ENCODE results near the gene TCF4. TPM values are rescaled to one million over a fixed set of nuclear protein-coding genes. Genes with fewer than 3 reads are reported as not detected.

Gene TCF4
- total and polyA plus RNA-seq, 2 donors (not counting 1 experiment from before 2014, with no cell fraction given), result 68.5 to 353 TPM

DNA sequence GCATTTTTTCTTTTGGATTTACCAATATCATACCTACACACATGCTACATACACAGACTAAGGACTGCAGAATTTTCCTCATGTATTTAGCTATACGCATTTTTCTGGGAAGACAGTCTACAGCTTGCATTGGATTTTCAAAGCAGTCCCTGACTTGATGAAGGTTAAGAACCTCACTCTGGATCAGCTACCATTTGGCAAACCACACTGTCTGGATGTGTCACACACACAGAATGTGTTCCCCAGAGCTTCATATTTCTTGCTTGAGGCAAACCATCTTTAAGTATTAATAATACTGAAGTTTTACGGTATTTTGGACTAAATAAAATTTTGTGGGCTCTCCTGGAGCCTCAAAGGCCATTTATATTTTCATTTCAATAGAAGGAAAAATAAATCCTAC is 102.3 kb downstream of the TCF4 start:
- no peaks in the 10 kb centered on the region for H3K27me3 Mint-ChIP-seq
- peaks cover 22% of the 10 kb centered on the region for H3K4me1 Mint-ChIP-seq
- ATAC-seq (ENCODE audit: low read depth) (no peak), DNase-seq (no peak)
- no peaks in the 10 kb centered on the region for H3K36me3 ChIP-seq (replicated peaks in 1 of 2; ENCODE audit: control extremely low read depth in 1 of 2, control insufficient read depth in 1 of 2, extremely low read depth in 1 of 2, insufficient read depth in 2 of 2, low read length in 1 of 2)
- no peaks in the 10 kb centered on the region for H3K9me3 ChIP-seq (ENCODE audit: control extremely low read depth in 1 of 3, control insufficient read depth in 2 of 3, insufficient read depth in 1 of 3, low read length in 2 of 3)
- no peak overlapping the region for H3K27ac Mint-ChIP-seq
- peaks cover 16 to 18% of the 10 kb centered on the region in 2 donors for H3K4me1 ChIP-seq (ENCODE audit: control insufficient read depth in 2 of 2, insufficient read depth in 2 of 2, low read length in 2 of 2)
- H3K4me2 ChIP-seq (replicated peaks; ENCODE audit: low read depth, low read length, poor library complexity, severe bottlenecking), result no peak overlapping the region
- peaks cover 23% of the 10 kb centered on the region for H3K79me2 ChIP-seq (ENCODE audit: control insufficient read depth, insufficient read depth, low read length)
- H4K20me1 ChIP-seq (ENCODE audit: control insufficient read depth, insufficient read depth, low read length, poor library complexity, severe bottlenecking), result no peaks in the 10 kb centered on the region
- no peak overlapping the region for H3K9ac ChIP-seq (ENCODE audit: low read length)
- H2AFZ ChIP-seq (ENCODE audit: insufficient read depth, low read depth, low read length, poor library complexity, severe bottlenecking), result no peak overlapping the region
- no peaks in the 10 kb centered on the region for H3K9me3 Mint-ChIP-seq (ENCODE audit: insufficient read depth)
- TF ChIP-seq, protein P1, sequence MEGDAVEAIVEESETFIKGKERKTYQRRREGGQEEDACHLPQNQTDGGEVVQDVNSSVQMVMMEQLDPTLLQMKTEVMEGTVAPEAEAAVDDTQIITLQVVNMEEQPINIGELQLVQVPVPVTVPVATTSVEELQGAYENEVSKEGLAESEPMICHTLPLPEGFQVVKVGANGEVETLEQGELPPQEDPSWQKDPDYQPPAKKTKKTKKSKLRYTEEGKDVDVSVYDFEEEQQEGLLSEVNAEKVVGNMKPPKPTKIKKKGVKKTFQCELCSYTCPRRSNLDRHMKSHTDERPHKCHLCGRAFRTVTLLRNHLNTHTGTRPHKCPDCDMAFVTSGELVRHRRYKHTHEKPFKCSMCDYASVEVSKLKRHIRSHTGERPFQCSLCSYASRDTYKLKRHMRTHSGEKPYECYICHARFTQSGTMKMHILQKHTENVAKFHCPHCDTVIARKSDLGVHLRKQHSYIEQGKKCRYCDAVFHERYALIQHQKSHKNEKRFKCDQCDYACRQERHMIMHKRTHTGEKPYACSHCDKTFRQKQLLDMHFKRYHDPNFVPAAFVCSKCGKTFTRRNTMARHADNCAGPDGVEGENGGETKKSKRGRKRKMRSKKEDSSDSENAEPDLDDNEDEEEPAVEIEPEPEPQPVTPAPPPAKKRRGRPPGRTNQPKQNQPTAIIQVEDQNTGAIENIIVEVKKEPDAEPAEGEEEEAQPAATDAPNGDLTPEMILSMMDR (IDR thresholded peaks at IDR 0.05), result no peak
- TF ChIP-seq EZH2 (IDR thresholded peaks at IDR 0.05; ENCODE audit: borderline replicate concordance, insufficient read depth, low read depth, low read length, poor library complexity, severe bottlenecking), result no peak
- 100% methylated on average over 1 of the region's 2 CpGs for WGBS (ENCODE audit: insufficient coverage)
- ChIA-PET POLR2A (interaction anchor here (0.6 kb wide), 1 partner anchor 9 kb away, joined by 3 read pairs; no protein-coding TSS in a partner anchor), CTCF (no interaction called here)
- H3K27me3 ChIP-seq (replicated peaks in 1 of 4; ENCODE audit: control extremely low read depth in 1 of 4, control insufficient read depth in 3 of 4, insufficient read depth in 4 of 4, low read length in 3 of 4), result no peaks in the 10 kb centered on the region
- no peak overlapping the region for H3K27ac ChIP-seq (ENCODE audit: low read length in 2 of 2)
- H3K4me3 Mint-ChIP-seq, result no peak overlapping the region
- intact Hi-C loops (cut with micrococcal nuclease), result no loop called here
- H3K4me3 ChIP-seq (ENCODE audit: control extremely low read depth in 1 of 5, extremely low read depth in 1 of 5, insufficient read depth in 1 of 5, low read depth in 2 of 5, low read length in 4 of 5), result no peak overlapping the region

DNA sequence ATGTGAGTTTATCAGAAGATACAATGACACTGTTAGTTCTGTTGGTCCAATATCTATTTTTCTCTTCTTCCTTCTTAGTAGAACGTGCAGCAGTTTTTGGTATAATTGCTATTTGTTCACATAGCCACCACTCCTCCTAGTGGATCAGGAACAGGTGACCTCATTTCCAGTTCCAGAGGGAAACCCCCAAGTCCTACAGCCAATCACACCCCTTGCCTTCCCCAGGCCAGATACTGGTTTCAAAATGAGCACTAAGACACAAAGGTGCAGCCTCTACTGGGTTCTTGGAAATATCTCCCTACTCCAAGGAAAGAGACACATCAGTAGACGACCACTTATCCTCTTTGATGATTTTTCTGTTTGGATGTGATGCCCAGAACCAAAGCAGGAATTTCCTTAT is 103.2 kb downstream of the TCF4 start:
- H3K4me1 Mint-ChIP-seq, result peaks cover 20% of the 10 kb centered on the region
- no peak overlapping the region for H3K27ac Mint-ChIP-seq
- Histone ChIP-seq H3K27me3 (replicated peaks in 1 of 4; ENCODE audit: control extremely low read depth in 1 of 4, control insufficient read depth in 3 of 4, insufficient read depth in 4 of 4, low read length in 3 of 4) (no peaks in the 10 kb centered on the region), H3K9me3 (ENCODE audit: control extremely low read depth in 1 of 3, control insufficient read depth in 2 of 3, insufficient read depth in 1 of 3, low read length in 2 of 3) (no peaks in the 10 kb centered on the region), H3K4me3 (ENCODE audit: control extremely low read depth in 1 of 5, extremely low read depth in 1 of 5, insufficient read depth in 1 of 5, low read depth in 2 of 5, low read length in 4 of 5) (no peak overlapping the region), H3K9ac (ENCODE audit: low read length) (no peak overlapping the region), H4K20me1 (ENCODE audit: control insufficient read depth, insufficient read depth, low read length, poor library complexity, severe bottlenecking) (no peaks in the 10 kb centered on the region), H3K4me1 (ENCODE audit: control insufficient read depth in 2 of 2, insufficient read depth in 2 of 2, low read length in 2 of 2) (peaks cover 14 to 16% of the 10 kb centered on the region in 2 donors), H2AFZ (ENCODE audit: insufficient read depth, low read depth, low read length, poor library complexity, severe bottlenecking) (no peak overlapping the region), H3K79me2 (ENCODE audit: control insufficient read depth, insufficient read depth, low read length) (peaks cover 18% of the 10 kb centered on the region), H3K4me2 (replicated peaks; ENCODE audit: low read depth, low read length, poor library complexity, severe bottlenecking) (no peak overlapping the region), H3K36me3 (replicated peaks in 1 of 2; ENCODE audit: control extremely low read depth in 1 of 2, control insufficient read depth in 1 of 2, extremely low read depth in 1 of 2, insufficient read depth in 2 of 2, low read length in 1 of 2) (no peaks in the 10 kb centered on the region), H3K27ac (ENCODE audit: low read length in 2 of 2) (no peak overlapping the region)
- DNase-seq (no peak), ATAC-seq (ENCODE audit: low read depth) (no peak)
- no peak overlapping the region for H3K4me3 Mint-ChIP-seq
- WGBS (ENCODE audit: insufficient coverage), result 80% methylated on average over 1 of the region's 2 CpGs
- H3K27me3 Mint-ChIP-seq, result no peaks in the 10 kb centered on the region
- TF ChIP-seq, protein P1 (IDR thresholded peaks at IDR 0.05), result no peak
- CTCF ChIA-PET, result no interaction called here
- no peaks in the 10 kb centered on the region for H3K9me3 Mint-ChIP-seq (ENCODE audit: insufficient read depth)
- intact Hi-C loops (cut with micrococcal nuclease), result no loop called here
- POLR2A ChIA-PET, result no interaction called here

All from B cell (primary cell).